Left forelimb (tissue), 1 donor: Measurements from ENCODE around the gene ZHX3.

Source experiments
- DNase-seq: peaks from one replicate; pipeline ENCODE4 v3.0.0-alpha.2; 2018; ENCODE audit warnings: low spot score

The ZHX3 gene

DNA sequence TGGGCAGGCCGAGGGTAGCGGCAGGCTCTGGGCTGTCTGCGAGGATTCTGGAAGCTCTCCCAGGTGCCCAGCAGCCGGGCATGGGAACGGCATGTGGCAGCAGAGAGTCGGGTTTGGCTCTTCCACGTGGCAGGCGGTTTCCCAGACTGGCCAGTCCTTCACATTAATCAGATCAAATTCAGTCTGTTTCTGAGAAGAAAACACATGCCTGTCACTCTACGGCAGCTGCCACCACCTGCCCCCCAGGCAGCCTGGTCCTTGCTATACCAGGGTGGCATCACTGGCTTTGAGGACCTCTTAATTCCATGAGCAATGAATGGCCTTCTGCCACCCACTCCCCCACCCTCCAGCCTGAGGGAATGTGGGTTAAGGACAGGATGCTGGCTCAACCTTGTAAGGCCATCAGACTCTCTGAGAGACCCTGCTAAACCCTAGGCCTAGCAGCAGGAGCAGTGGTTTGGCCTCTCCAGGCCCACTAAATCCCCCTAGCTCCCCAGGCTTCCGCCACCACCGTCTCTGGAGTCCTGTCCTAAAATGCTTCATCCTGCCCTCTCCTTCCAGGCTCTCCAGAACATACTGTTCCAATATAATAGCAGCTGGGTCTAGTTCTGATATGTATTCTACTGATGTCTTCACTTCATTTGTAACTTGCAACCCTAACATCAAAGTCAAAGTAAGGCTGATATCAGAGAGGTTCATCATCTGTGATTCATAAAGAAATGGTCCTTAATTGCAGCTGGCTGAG is 132.3 kb downstream of the ZHX3 start:
- peak; percentile 57 for DNase-seq

GRCh38 chr20:41183831-41184230 is 133.7 kb downstream of the ZHX3 start:
- DNase-seq: no peak

- DNase-seq: no peak
These were observed 134.1 kb downstream of the ZHX3 start for GRCh38 chr20:41183391-41183790.

DNA sequence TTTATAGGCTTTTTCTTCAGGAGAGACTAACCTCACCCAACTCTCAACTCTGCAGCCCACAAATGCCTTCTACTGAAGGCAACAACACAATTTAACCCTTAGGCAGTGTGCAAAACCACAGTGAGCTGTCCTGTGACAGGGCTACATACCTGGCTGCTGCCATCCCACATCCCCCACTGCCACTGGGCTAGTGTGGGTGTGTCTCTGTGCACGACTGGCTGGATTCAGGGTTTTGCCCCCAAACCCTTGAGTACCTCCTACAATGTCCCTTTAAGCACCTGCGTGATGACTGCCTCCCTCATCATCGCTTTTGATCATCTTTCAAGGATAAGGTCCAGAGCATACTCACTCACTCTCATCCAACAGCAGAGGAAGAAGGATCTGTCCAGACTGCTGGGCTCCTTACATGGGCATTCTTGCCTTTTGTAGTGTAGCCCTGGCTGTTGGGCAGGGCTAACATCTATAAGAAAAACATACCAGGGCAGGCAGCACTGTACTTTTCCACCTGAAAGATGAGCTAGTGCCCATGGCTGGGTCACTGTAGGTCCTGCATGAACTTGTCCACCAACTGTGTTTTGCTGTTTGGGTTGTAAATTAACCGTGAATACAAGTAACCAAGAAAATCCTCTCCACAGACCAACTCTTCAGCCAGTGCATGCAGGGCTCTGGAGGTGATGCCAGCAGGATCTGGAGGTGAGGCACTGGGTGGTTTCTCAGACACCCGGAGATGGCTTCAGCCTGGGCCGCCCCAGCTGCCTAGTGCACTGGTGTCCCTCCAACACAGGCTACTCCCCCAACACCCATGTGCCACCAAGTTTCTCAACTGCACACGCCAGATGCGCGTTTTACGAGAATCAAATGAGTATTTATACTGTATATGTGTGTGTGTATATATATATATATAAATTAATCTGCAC is 135.0 kb downstream of the ZHX3 start:
- no peak for DNase-seq

- peak; percentile 53 for DNase-seq
These were observed 136.0 kb downstream of the ZHX3 start for GRCh38 chr20:41181567-41181966.

- peak; percentile 48 for DNase-seq
These were observed 136.8 kb downstream of the ZHX3 start for GRCh38 chr20:41180599-41181333.

DNA sequence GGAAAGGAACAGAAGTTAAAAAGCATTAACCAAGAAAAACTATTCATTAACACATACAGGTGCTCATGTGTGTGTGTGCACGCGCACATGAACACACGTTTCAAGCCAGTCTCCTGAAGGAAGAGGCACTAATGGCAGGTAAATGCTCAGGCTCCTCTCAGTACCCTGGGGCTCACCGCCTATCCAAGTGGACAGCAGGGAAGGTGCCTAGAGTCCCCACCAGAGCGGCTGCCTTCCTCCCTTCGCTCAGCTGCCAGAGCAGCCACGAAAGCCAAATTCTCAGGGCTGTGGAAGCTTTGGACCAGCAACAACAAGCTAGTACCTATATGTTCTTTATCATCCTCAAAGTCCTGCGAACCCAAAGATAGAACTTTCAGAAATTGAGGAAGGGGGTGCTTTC is 137.6 kb downstream of the ZHX3 start:
- no peak for DNase-seq

GRCh38 chr20:41178904-41179432 is 138.6 kb downstream of the ZHX3 start:
- peak; percentile 47 for DNase-seq

DNA sequence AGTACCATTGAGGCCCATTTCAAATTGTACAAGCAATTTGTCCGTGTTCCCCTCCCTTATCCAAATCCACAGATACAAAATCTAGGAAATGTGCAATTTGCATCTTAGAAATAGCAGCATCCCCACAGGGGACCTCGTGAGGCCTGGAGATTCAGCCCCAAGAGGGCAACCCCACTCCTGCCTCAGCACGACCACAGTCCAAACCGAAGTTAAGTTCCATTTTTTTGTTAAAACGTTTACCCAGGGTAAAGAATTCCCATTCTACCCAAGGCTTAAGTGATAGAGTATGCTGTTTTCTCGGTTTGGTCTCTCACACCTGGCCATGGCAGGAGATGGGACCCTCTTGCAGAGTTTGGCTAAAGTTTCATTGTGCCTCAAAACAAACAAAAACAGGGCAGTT is 139.0 kb downstream of the ZHX3 start:
- no peak for DNase-seq

DNA sequence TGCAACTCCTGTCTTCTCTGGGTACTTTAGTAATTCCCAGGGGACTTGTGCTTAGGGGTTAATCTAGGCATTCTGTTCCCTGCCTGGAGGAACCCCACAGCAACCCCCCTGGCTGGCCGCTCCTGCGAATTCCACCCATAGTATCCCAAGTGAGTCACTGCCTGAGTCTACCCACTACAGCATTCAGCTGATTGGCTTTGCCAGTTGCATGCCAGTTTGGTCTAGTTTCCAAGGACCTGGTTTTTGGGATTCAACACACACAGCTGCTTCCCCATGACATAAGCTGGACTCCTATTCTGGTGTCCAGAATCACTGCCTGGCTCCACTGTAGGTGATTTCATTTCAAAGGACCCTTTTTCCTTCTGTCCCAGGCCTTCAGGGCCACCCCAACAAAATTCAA is 139.9 kb downstream of the ZHX3 start:
- peak; percentile 64 for DNase-seq

- DNase-seq: peak; percentile 41
These were observed 140.6 kb downstream of the ZHX3 start for GRCh38 chr20:41176711-41177552.

DNA sequence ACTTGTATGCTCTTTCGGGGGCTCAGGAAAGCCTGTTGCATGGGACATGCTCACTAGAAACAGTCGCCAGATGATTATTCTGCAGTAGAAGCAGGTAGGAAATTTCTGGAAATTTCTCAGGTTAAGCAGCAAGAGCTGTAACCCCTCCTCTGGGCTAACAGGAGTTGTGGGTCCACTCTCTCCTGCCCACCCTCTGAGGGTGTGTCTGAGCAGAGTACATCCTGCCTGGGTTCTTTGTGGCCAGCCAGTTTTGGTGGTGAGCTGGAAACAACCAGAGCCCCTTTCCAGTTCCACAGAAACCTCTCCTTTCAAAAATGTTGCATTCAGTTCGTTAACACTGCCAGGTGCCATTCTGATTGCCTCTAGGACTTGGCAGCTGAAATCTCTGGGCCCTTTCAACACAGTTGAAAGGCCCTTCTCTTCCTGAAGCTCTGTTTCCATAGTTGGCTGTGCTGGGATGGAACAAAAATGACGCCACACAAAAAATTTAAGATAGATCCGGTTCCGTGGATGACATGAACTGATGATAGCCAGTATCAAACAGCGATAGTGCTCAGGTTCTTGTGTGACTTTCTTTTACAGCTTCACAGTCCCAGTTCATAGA is 141.7 kb downstream of the ZHX3 start:
- no peak for DNase-seq

DNA sequence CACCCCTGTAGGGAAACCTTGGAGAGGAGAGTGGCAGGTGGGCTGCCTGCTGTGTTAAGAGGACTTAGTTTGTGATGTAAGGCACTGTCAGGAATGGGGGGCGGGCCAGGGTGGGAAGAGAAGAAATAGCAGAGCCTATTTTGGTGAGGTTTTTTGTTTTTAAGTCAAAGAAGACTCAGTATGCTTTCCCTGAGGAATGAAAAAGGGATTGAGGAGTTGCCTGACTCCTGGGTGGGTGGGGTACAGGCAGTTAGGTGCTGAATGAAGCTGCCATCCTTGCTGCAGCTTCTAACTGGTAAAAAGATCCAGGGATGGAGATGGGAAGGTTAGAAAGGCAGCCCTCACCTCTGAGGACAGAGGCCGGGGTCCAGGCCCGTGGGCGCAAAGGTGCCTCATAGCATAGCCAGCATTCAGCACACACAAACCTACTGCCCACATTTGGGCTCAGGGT is 142.3 kb downstream of the ZHX3 start:
- DNase-seq: peak; percentile 36

DNA sequence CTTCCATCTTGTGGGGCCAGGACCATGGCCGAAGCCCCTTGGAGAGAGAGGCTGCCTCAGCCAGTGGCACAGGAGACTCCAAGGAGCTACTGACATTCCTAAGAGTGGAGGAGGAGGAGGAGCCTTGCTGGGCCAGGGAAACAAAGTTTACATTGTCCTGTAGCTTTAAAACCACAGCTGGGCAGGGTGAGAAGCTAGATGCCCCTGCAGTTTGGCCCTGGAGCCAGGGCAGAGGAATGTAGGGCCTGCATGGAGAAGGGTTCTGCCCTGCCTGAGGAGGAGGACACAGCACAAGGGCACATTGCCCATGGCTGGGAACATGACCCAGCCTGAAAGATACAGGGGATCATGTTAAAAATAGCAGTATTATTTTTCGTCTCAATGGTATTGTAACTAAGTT is 142.7 kb downstream of the ZHX3 start:
- no peak for DNase-seq

GRCh38 chr20:41174373-41174772 is 143.2 kb downstream of the ZHX3 start:
- DNase-seq: peak; percentile 46

DNA sequence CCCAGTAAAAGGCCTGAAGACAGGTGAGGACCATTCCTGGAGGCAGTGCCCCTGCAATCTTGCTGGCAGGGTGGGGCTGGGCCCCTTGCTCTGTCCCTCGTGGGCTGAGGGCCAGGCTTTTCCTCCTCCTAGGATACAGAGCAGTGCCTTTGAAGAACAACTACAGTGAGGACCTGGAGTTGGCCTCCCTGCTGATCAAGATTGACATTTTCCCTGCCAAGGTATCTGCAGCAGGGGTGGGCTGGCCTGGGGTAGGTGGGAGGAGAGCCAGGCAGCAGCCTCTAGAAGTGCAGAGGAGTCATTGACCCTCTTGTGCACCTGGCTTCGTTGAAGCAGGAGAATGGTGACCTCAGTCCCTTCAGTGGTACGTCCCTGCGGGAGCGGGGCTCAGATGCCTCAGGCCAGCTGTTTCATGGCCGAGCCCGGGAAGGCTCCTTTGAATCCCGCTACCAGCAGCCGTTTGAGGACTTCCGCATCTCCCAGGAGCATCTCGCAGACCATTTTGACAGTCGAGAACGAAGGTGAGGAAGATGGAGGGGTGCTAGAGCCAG is 143.7 kb downstream of the ZHX3 start:
- peak; percentile 42 for DNase-seq

DNA sequence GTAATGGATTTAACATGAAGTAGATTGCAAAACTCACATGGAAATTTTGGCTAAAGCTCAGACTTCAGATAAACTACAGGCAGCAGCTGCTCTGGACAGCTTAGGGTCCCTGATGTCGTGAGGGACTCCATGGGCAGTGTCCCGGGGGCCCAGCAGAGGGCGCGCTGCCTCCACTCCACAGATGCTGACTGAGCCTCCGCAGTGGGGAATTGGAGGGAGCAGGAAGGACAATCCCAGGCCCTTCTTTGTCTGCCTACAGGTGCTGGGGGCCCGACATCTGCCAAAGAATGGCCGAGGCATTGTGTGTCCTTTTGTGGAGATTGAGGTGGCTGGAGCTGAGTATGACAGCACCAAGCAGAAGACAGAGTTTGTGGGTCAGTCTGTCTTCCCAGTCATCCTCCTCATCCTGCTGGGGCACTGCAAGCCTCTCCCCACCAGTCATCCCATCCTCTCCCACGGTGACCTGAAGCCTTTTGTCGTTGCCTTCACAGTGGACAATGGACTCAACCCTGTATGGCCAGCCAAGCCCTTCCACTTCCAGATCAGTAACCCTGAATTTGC is 144.3 kb downstream of the ZHX3 start:
- peak; percentile 86 for DNase-seq

DNA sequence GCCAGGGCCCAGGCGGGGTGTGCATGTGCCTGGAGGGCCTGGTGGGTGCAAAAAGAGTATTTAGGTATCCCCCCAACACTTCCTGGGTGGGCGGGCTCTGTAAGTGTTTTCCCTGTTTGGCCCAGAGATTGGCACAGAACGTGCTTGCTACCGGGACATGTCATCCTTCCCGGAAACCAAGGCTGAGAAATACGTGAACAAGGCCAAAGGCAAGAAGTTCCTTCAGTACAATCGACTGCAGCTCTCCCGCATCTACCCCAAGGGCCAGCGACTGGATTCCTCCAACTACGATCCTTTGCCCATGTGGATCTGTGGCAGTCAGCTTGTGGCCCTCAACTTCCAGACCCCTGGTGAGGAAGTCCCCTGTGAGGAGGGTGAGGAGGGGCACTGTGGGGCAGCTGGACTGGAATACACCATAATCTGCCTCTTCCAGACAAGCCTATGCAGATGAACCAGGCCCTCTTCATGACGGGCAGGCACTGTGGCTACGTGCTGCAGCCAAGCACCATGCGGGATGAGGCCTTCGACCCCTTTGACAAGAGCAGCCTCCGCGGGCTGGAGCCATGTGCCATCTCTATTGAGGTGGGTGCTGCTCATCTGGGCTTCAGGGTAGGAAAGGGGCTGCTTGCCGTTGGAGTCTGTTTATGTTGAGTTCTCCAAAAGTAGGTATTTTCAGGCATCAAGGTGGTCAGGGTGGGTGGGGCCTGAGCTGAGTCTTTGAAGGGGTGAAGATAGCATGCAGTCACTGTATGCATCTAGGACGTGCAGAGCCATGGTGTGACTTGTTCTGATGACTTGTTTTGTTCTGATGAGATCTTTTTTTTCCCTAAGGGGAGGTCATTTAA is 145.0 kb downstream of the ZHX3 start:
- DNase-seq: peak; percentile 61

GRCh38 chr20:41171736-41172295 is 145.7 kb downstream of the ZHX3 start:
- peak; percentile 45 for DNase-seq
